HepG2 (cell line): ENCODE results near the gene PRPF38B.

Experiments
- CAMTA2 ChIP-seq: sonication (generic); formaldehyde crosslinking; IDR thresholded peaks from 2 replicates; pipeline ENCODE4 v1.4.0; 2020; ENCODE audit warnings: mild to moderate bottlenecking, missing genetic modification reagents, borderline replicate concordance
- GLI4 ChIP-seq: sonication (generic); formaldehyde crosslinking; IDR thresholded peaks from 2 replicates; pipeline ENCODE4 v1.5.1; 2020; ENCODE audit warnings: missing genetic modification reagents, mild to moderate bottlenecking, moderate library complexity, borderline replicate concordance
- GTF2F1 ChIP-seq: fragments of 150-350 bp; IDR thresholded peaks from 2 replicates; pipeline ENCODE4 v1.6.1; 2014; ENCODE audit warnings: low read length
- HNF1A ChIP-seq, 2 experiments: sonication (generic) in 1 of 2; formaldehyde crosslinking in 1 of 2; IDR thresholded peaks; 2 replicates each; pipeline versions ENCODE4 v1.4.0 to v1.6.1; 2016 to 2020; ENCODE audit warnings: borderline replicate concordance in 1 of 2, low read depth in 1 of 2, mild to moderate bottlenecking in 1 of 2, missing genetic modification reagents in 1 of 2
- POGK ChIP-seq: sonication (generic); formaldehyde crosslinking; conservative IDR thresholded peaks from 2 replicates; pipeline ENCODE4 v1.8.0; 2022; ENCODE audit warnings: mild to moderate bottlenecking, moderate library complexity, missing genetic modification reagents
- PRDM4 ChIP-seq: sonication (generic); formaldehyde crosslinking; IDR thresholded peaks from 2 replicates; pipeline ENCODE4 v1.9.0; 2021; ENCODE audit warnings: missing genetic modification reagents, borderline replicate concordance
- RAD21 ChIP-seq: fragments of 450-650 bp; formaldehyde crosslinking; IDR thresholded peaks from 2 replicates; pipeline ENCODE4 v1.5.0; 2020; ENCODE audit warnings: mild to moderate bottlenecking
- RNF2 ChIP-seq: fragments of 450-650 bp; conservative IDR thresholded peaks from 2 replicates; pipeline ENCODE4 v1.6.1; 2016; ENCODE audit warnings: low read depth
- ZFX ChIP-seq: sonication (generic); formaldehyde crosslinking; IDR thresholded peaks from 2 replicates; pipeline ENCODE4 v1.4.0; 2020; ENCODE audit warnings: mild to moderate bottlenecking, low read depth, missing genetic modification reagents, moderate library complexity
- ZNF235 ChIP-seq: sonication (generic); formaldehyde crosslinking; IDR thresholded peaks from 2 replicates; pipeline ENCODE4 v1.8.1; 2023; ENCODE audit warnings: mild to moderate bottlenecking, missing genetic modification reagents, borderline replicate concordance
- ZNF629 ChIP-seq: sonication (generic); formaldehyde crosslinking; conservative IDR thresholded peaks from 2 replicates; pipeline ENCODE4 v1.5.0; 2020; ENCODE audit warnings: missing genetic modification reagents
- TF ChIP-seq, protein P1 (sequence below): sonication (generic); formaldehyde crosslinking; IDR thresholded peaks from 2 replicates; pipeline ENCODE4 v1.5.0; 2020; ENCODE audit warnings: mild to moderate bottlenecking, missing genetic modification reagents, moderate library complexity
- TF ChIP-seq, protein P2 (sequence below): sonication (generic); formaldehyde crosslinking; IDR thresholded peaks from 2 replicates; pipeline ENCODE4 v1.8.0; 2022; ENCODE audit warnings: low read depth, missing genetic modification reagents

DNA sequence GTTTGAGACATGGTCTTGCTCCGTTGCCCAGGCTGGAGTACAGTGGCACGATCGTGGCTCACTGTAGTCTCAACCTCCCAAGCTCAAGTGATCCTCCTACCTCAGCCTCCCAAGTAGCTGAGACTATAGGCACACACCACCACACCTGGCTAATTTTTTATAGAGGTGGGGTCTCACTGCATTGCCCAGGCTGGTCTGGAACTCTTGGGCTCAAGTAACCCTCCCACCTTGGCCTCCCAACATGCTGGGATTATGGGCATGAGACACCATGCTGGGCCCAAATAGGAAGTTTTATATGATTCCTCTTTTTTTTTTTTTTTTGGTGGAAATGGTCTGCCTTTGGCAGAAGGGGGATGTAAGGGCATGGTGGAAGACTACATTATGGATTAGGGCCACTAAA lies 14.5 kb downstream of the PRPF38B start:
- TF ChIP-seq HNF1A (IDR thresholded peaks at IDR 0.05; ENCODE audit: low read depth): no peak
- TF ChIP-seq HNF1A (CRISPR knock-in tag; IDR thresholded peaks at IDR 0.05; ENCODE audit: borderline replicate concordance): no peak
- TF ChIP-seq, protein P1, sequence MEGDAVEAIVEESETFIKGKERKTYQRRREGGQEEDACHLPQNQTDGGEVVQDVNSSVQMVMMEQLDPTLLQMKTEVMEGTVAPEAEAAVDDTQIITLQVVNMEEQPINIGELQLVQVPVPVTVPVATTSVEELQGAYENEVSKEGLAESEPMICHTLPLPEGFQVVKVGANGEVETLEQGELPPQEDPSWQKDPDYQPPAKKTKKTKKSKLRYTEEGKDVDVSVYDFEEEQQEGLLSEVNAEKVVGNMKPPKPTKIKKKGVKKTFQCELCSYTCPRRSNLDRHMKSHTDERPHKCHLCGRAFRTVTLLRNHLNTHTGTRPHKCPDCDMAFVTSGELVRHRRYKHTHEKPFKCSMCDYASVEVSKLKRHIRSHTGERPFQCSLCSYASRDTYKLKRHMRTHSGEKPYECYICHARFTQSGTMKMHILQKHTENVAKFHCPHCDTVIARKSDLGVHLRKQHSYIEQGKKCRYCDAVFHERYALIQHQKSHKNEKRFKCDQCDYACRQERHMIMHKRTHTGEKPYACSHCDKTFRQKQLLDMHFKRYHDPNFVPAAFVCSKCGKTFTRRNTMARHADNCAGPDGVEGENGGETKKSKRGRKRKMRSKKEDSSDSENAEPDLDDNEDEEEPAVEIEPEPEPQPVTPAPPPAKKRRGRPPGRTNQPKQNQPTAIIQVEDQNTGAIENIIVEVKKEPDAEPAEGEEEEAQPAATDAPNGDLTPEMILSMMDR: no peak
- TF ChIP-seq ZFX (CRISPR knock-in tag): no peak
- TF ChIP-seq, protein P2, sequence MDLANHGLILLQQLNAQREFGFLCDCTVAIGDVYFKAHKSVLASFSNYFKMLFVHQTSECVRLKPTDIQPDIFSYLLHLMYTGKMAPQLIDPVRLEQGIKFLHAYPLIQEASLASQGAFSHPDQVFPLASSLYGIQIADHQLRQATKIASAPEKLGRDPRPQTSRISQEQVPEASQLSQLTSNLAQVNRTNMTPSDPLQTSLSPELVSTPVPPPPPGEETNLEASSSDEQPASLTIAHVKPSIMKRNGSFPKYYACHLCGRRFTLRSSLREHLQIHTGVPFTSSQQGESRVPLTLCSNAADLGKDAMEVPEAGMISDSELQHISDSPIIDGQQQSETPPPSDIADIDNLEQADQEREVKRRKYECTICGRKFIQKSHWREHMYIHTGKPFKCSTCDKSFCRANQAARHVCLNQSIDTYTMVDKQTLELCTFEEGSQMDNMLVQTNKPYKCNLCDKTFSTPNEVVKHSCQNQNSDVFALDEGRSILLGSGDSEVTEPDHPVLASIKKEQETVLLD (CRISPR knock-in tag): no peak
- TF ChIP-seq PRDM4 (CRISPR knock-in tag): no peak
- TF ChIP-seq GLI4 (CRISPR knock-in tag): no peak
- no peak for TF ChIP-seq CAMTA2 (CRISPR knock-in tag)
- no peak for TF ChIP-seq GTF2F1
- TF ChIP-seq ZNF629: no peak
- no peak for TF ChIP-seq POGK (CRISPR knock-in tag)
- no peak for TF ChIP-seq ZNF235 (CRISPR knock-in tag)
- TF ChIP-seq RNF2: no peak
- no peak for TF ChIP-seq RAD21
